Vagina (tissue), 2 donors: ENCODE measurements around the gene KERA.

Experiments
- CTCF ChIP-seq, 3 experiments: fragments of 450-650 bp in 2 of 3; fragments of 200-600 bp in 1 of 3; sonication (generic) in 1 of 3; IDR thresholded peaks; one replicate each; pipeline ENCODE4 v1.5.1; 2017 to 2019; ENCODE audit warnings: antibody characterized with exemption in 3 of 3, mild to moderate bottlenecking in 2 of 3, moderate library complexity in 2 of 3
- POLR2A ChIP-seq, 2 donors: fragments of 450-650 bp; IDR thresholded peaks; one replicate each; pipeline ENCODE4 v1.6.1; 2017; ENCODE audit warnings: antibody characterized with exemption in 2 of 2, mild to moderate bottlenecking in 2 of 2, moderate library complexity in 2 of 2
- POLR2AphosphoS5 ChIP-seq, 2 donors: sonication (generic); formaldehyde crosslinking; IDR thresholded peaks; one replicate each; pipeline ENCODE4 v1.9.0; 2017; ENCODE audit warnings: antibody characterized with exemption in 2 of 2, mild to moderate bottlenecking in 2 of 2, low read depth in 1 of 2; ENCODE audit not compliant: insufficient read depth in 1 of 2

DNA sequence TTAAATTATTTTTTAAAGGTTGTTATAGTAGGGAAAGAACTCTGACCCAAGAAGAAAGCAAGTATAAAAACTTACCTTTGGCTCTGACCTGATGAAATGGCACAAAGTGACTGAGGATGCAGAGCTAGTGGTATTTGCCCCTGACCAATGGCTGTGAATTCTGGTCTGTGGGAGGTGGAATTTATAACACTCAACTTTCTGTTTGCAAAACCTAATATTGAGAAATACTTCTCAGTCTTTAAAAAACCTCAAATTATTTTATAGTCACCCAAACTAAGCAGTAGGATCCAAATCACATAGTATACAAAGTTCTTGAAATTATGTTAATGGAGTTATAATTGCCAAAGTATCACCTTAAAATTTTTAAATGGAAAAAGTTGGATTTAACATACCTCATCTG lies 53.0 kb downstream of the KERA start, which contains the start of gene EPYC:
- TF ChIP-seq POLR2A (IDR thresholded peaks at IDR 0.05) (no peak), POLR2AphosphoS5 (IDR thresholded peaks at IDR 0.05; ENCODE audit: insufficient read depth in 1 of 2, low read depth in 1 of 2) (no peak), CTCF (IDR thresholded peaks at IDR 0.05) (no peak)
